ENCODE data around the gene FRMD4A. TPM values are rescaled to one million over a fixed set of nuclear protein-coding genes. Genes with fewer than 3 reads are reported as not detected.

The FRMD4A gene
- total RNA-seq, 1 experiment from 2014 or later, result 18.3 TPM

GRCh38 chr10:13872411-13872810, 458.3 kb downstream of the FRMD4A start:
- Histone ChIP-seq H3K36me3 (ENCODE audit: low read depth) (no peaks in the 10 kb centered on the region), H3K27ac (no peak overlapping the region), H4K20me1 (ENCODE audit: insufficient read depth) (no peaks in the 10 kb centered on the region), H3K4me3 (no peak overlapping the region), H2AFZ (no peak overlapping the region), H3K27me3 (ENCODE audit: insufficient read depth, low read depth) (no peaks in the 10 kb centered on the region), H3K4me2 (no peak overlapping the region), H3F3A (ENCODE audit: insufficient read depth, low read depth) (no peaks in the 10 kb centered on the region), H3K9me3 (ENCODE audit: insufficient read depth, low read depth) (no peaks in the 10 kb centered on the region), H3K4me1 (replicated peaks; ENCODE audit: insufficient read depth) (no peaks in the 10 kb centered on the region), H3K9me2 (ENCODE audit: insufficient read depth) (no peaks in the 10 kb centered on the region), H3K79me2 (ENCODE audit: low read depth) (no peaks in the 10 kb centered on the region)
- intact Hi-C loops (cut with micrococcal nuclease; ENCODE audit: unreplicated experiment), result no loop called here
- ChIA-PET POLR2A (ENCODE audit: unreplicated experiment) (no interaction called here), CTCF (no interaction called here)
- no peak for DNase-seq
- no TSS peak for BruUV-seq (replicated peaks)
- TF ChIP-seq CTCF (conservative IDR thresholded peaks at IDR 0.05) (no peak), EZH2 (IDR thresholded peaks at IDR 0.05; ENCODE audit: low read depth) (no peak)

- H4K20me1 ChIP-seq (ENCODE audit: insufficient read depth), result no peaks in the 10 kb centered on the region
- intact Hi-C loops (cut with micrococcal nuclease; ENCODE audit: unreplicated experiment), result no loop called here
- DNase-seq, result no peak
- TF ChIP-seq EZH2 (IDR thresholded peaks at IDR 0.05; ENCODE audit: low read depth) (no peak), CTCF (conservative IDR thresholded peaks at IDR 0.05) (no peak)
- H3F3A ChIP-seq (ENCODE audit: insufficient read depth, low read depth), result peaks cover 5% of the 10 kb centered on the region
- no peaks in the 10 kb centered on the region for H3K9me3 ChIP-seq (ENCODE audit: insufficient read depth, low read depth)
- no peak overlapping the region for H3K27ac ChIP-seq
- BruUV-seq (replicated peaks), result no TSS peak
- H3K4me3 ChIP-seq, result no peak overlapping the region
- H3K9me2 ChIP-seq (ENCODE audit: insufficient read depth), result no peaks in the 10 kb centered on the region
- no peaks in the 10 kb centered on the region for H3K79me2 ChIP-seq (ENCODE audit: low read depth)
- no peaks in the 10 kb centered on the region for H3K36me3 ChIP-seq (ENCODE audit: low read depth)
- no peak overlapping the region for H2AFZ ChIP-seq
- no peaks in the 10 kb centered on the region for H3K27me3 ChIP-seq (ENCODE audit: insufficient read depth, low read depth)
- ChIA-PET POLR2A (ENCODE audit: unreplicated experiment) (no interaction called here), CTCF (no interaction called here)
- H3K4me2 ChIP-seq, result no peak overlapping the region
- H3K4me1 ChIP-seq (replicated peaks; ENCODE audit: insufficient read depth), result peaks cover 6% of the 10 kb centered on the region
These were observed 458.9 kb downstream of the FRMD4A start for GRCh38 chr10:13871776-13872175.

- POLR2A ChIA-PET (ENCODE audit: unreplicated experiment), result no interaction called here
- Histone ChIP-seq H3K4me1 (replicated peaks; ENCODE audit: insufficient read depth) (peaks cover 13% of the 10 kb centered on the region), H3K79me2 (ENCODE audit: low read depth) (no peaks in the 10 kb centered on the region), H3K4me2 (no peak overlapping the region), H3K9me2 (ENCODE audit: insufficient read depth) (no peaks in the 10 kb centered on the region), H3K36me3 (ENCODE audit: low read depth) (no peaks in the 10 kb centered on the region), H3K4me3 (no peak overlapping the region), H3F3A (ENCODE audit: insufficient read depth, low read depth) (peaks cover 12% of the 10 kb centered on the region), H3K9me3 (ENCODE audit: insufficient read depth, low read depth) (no peaks in the 10 kb centered on the region), H2AFZ (no peak overlapping the region), H3K27ac (no peak overlapping the region), H3K27me3 (ENCODE audit: insufficient read depth, low read depth) (no peaks in the 10 kb centered on the region), H4K20me1 (ENCODE audit: insufficient read depth) (no peaks in the 10 kb centered on the region)
- DNase-seq, result no peak
- intact Hi-C loops (cut with micrococcal nuclease; ENCODE audit: unreplicated experiment), result no loop called here
- BruUV-seq (replicated peaks), result no TSS peak
- CTCF ChIA-PET, result interaction anchor here (0.6 kb wide), 1 partner anchor 94 kb away, joined by 6 read pairs; no protein-coding TSS in a partner anchor
- TF ChIP-seq CTCF (conservative IDR thresholded peaks at IDR 0.05), result no peak
- TF ChIP-seq EZH2 (IDR thresholded peaks at IDR 0.05; ENCODE audit: low read depth), result no peak
These were observed 459.7 kb downstream of the FRMD4A start for GRCh38 chr10:13871011-13871410.
